Measurements from ENCODE around the gene MYOCOS.

Gene MYOCOS

DNA sequence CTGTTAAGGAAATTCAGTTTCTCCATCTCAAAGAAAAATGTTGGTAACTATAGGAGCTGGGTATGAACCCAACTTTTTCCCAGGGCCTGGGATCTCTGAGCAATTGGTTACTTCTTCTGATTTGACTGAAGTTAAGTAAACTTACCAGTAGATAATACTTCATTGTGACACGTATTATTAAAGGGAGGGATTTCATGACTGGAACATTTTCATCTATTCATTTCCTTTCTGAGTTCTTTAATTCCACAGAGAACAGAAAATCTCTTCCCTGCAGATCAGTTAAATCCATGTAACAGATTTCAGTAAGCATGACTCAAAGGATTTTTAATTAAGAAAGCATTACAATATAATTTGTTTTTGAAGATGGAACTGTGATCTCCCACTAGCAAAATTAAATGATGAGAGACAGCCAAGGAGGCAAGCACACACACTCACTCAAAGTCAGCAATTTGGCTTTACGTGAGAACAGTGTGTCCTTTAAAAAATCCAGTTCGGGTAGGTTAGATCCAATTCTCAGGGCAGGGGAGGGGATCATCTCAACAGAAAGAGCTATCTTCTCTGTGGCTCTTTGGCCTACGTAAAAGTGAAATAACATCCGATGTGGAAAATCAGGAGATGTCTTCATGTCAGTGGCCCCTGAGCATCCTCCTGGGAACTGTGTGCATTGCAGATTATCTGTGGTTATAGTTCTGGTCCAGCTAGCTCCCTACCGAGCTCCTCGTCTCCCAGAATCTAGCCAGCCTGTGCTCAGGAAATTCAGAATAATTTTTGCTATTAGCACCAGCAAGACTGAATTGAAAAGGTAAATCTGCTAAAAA, 41.2 kb downstream of the MYOCOS start:
- TF ChIP-seq, protein P1, sequence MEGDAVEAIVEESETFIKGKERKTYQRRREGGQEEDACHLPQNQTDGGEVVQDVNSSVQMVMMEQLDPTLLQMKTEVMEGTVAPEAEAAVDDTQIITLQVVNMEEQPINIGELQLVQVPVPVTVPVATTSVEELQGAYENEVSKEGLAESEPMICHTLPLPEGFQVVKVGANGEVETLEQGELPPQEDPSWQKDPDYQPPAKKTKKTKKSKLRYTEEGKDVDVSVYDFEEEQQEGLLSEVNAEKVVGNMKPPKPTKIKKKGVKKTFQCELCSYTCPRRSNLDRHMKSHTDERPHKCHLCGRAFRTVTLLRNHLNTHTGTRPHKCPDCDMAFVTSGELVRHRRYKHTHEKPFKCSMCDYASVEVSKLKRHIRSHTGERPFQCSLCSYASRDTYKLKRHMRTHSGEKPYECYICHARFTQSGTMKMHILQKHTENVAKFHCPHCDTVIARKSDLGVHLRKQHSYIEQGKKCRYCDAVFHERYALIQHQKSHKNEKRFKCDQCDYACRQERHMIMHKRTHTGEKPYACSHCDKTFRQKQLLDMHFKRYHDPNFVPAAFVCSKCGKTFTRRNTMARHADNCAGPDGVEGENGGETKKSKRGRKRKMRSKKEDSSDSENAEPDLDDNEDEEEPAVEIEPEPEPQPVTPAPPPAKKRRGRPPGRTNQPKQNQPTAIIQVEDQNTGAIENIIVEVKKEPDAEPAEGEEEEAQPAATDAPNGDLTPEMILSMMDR (IDR thresholded peaks at IDR 0.05; ENCODE audit: low read depth, low read length), result no peak
- H3K4me3 ChIP-seq (ENCODE audit: low read depth, low read length), result no peak overlapping the region

DNA sequence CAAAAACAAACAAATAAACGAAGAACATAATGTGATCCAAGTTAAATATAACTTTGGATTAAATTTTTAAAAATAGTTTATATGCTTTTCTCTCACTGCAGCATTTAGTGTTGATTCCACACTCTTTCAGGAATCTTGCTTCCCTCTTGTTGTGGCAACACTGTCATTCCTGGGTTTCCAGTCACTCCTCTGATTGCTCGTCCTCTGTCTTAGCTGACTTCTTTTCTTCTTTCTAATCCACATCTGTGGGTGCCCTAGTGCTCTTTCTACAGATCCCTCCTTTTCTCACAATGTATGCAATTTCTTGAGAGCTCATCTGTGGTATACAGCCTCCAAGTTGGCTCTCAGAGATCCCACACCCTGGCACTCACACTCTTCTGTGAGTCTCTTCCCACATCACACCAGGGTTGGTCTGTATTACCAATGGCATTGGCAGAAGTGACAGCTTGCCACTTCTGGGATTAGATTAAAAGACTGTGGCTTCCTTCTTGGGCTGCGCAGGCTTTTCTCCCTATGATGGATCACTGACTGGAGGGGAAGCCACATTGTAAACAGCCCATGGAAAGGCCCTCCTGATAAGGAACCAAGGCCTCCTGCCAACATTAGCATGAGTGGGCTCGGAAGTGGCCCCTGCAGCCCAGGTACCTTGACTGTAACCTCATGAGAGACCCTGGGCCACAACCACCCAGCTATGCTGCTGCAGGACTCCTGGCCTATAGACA, 42.0 kb downstream of the MYOCOS start:
- TF ChIP-seq, protein P1 (IDR thresholded peaks at IDR 0.05; ENCODE audit: low read depth, low read length), result no peak
- H3K4me3 ChIP-seq (ENCODE audit: low read depth, low read length), result no peak overlapping the region

DNA sequence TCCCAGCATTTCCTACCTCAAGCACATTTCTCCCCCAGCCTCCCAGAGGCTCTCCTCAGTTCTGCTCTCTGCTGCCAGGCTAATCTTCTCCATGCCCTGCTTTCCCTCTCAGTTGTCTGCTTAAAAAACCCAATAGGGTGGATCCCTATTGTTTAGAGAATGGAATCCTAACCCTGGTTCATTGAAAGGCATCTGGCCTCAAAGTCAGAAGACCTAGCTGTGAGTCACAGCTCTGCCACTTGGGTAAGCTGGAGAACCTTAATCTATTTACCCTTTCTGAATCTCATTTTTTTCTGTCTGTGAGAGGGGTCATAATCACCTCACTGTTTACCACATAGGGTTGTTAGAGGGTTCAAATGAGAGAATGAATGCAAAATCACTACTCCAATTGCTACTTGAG, 42.9 kb downstream of the MYOCOS start:
- no peak overlapping the region for H3K4me3 ChIP-seq (ENCODE audit: low read depth, low read length)
- TF ChIP-seq, protein P1 (IDR thresholded peaks at IDR 0.05; ENCODE audit: low read depth, low read length), result no peak

DNA sequence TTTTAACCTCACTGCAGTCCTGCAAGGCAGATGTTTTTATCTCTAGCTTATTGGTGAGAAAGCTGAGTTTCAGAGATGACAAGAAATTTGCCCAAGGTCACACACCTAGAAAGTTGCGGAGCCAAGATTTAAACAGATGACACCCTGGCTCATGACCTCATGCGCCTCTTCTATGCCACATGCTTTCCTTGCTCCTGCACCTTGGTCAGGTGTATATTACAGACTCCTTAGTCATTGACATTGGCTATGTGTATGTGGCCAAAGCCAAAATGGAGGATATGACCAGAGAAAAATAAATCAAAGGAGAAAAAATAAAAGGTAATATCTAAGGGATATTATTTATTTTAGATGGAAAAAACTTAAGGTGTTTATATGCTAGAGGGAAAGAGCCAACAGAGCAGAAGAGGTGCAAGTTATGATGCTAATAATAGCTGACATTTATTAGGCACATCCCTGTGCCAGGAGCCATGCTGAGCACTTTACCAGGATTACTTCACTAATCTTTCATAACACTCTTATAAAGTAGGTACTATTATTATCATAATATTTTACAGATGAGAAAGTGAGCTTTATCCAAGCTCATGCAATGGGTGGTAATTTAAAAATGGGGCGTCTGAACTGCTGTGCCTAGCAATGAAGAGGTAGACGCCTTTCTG, 44.2 kb downstream of the MYOCOS start:
- no peak overlapping the region for H3K4me3 ChIP-seq (ENCODE audit: low read depth, low read length)
- TF ChIP-seq, protein P1 (IDR thresholded peaks at IDR 0.05; ENCODE audit: low read depth, low read length), result no peak

DNA sequence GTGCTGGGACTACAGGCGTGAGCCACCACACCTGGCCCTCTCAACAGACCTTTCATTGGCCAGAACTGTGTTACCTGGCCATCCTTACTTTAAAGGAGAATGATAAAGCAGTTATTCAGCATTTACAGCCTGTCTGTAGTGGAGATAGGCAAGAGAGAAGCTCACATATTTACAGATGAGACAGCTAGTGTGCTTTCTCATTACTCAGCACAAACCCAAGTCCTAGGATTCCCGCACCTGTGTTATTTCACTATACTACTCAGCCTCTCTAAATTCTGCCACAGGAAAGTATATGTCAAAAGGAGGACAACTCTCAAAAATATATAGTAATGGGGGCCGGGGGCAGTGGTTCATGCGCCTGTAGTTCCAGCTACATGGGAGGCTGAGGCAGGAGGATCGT, 46.3 kb downstream of the MYOCOS start:
- TF ChIP-seq, protein P1 (IDR thresholded peaks at IDR 0.05; ENCODE audit: low read depth, low read length), result no peak
- no peak overlapping the region for H3K4me3 ChIP-seq (ENCODE audit: low read depth, low read length)

DNA sequence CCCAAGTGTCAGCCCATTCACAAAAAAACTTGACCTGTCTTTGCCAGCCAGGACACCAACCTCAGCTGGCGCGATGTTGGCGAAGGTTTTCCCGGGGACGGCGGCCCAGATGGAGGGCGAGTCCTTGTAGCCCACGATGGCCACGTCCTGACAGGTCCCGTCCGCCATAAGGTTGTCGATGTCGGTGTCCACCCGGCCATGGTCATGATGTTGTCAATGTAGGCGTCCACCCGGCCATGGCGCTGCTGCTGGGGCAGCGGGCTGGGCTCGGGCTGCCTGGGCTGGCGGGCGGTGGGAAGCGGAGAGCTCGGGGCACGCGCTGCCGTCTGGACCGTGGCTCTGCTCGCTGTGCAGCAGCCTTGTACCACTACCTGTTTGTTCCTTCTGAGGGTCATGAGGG, 48.7 kb downstream of the MYOCOS start:
- TF ChIP-seq, protein P1 (IDR thresholded peaks at IDR 0.05; ENCODE audit: low read depth, low read length), result no peak
- no peak overlapping the region for H3K4me3 ChIP-seq (ENCODE audit: low read depth, low read length)
